Fibroblast of villous mesenchyme (primary cell): ENCODE data around the gene EEF1A2. TPM values are rescaled to one million over a fixed set of nuclear protein-coding genes. Genes with fewer than 3 reads are reported as not detected.

Experiments
- DNase-seq: peaks from one replicate; pipeline ENCODE4 v3.0.0-alpha.2; 2010; ENCODE audit warnings: low read depth
- H3K4me3 ChIP-seq: 2 replicates; pipeline ENCODE4 v1.5.1; 2011; ENCODE audit warnings: low read depth, mild to moderate bottlenecking, low read length
- CTCF ChIP-seq: IDR thresholded peaks from 2 replicates; pipeline ENCODE4 v1.5.1; 2012; ENCODE audit warnings: low read depth, mild to moderate bottlenecking, low read length; ENCODE audit not compliant: insufficient read depth
- total RNA-seq: library from RNA; depleted of rRNA; stranded (reverse); fragments of >200 nt; gene quantifications from 2 replicates; pipeline ENCODE4 v1.2.3, GENCODE V29; 2012

Gene EEF1A2
- total RNA-seq, 1 donor, result 0.43 TPM

GRCh38 chr20:63443606-63444395 lies 55.1 kb downstream of the EEF1A2 start:
- H3K4me3 ChIP-seq, result no peak overlapping the region
- no peak for TF ChIP-seq CTCF
- no peak for DNase-seq

DNA sequence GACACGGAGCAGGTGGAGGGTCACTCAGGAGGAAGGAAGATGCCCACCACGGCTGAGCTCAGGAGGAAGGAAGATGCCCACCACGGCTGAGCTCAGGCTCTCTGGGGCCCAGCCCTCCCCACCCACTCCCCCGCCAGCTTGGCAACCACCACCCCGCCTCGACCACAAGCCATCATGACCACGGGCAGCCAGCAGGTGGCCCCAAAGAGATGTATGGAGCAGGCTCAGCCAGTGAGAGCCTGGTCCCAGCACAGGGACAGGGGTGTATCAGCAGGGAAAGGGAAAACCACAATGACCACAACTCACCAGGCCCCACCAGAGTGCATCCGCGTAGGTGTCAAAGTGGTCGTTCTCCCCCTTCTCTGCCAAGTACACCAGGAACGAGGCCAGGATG lies 56.8 kb downstream of the EEF1A2 start:
- H3K4me3 ChIP-seq, result no peak overlapping the region
- DNase-seq, result peak; percentile 30
- peak; percentile 43 for TF ChIP-seq CTCF

DNA sequence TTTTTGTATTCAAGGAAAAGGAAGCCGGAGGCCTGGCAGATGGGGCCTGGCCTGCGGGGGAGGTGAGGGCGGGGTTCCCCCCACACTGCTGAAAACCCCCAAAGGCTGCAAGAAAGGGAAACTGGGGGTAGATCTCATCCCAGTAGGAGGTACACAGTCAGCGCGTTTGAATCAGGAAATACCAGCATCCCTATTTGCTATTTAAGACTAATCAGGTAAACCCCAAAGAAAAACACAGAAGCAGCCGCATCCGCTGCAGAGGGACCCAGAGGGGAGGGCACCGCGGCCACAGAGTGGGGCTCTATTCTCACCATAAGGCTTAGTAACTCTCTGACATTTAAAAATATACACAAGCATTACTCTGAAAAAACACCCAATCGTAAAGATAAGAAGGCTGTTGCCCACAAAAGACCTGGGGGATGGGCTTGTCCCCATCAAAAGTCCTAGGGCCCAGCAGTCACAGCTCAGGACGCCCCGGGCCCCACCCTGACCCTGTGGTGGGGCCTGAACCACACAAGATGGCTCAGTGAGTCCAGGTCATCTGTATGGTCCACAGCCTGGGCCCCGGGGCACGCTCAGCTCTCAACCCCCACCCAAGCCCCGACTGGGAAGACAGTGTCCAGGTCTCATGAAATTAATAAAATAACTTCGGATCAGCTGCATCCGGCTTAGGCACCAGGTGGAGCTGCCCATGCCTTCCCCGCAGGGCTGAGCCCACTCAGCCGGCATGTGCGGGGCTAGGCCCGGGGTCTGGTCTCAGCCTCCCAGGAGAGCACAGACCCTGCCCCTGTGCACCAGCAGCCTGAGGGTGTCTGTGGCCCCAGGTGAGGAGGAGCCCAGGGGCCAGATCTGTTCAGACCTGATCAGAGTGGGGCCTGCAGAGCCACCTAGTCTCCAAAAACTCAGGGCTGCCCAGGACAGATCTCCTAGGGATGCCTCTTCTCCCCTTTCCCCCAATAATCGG lies 57.5 kb downstream of the EEF1A2 start:
- H3K4me3 ChIP-seq, result no peak overlapping the region
- DNase-seq, result no peak
- no peak for TF ChIP-seq CTCF

DNA sequence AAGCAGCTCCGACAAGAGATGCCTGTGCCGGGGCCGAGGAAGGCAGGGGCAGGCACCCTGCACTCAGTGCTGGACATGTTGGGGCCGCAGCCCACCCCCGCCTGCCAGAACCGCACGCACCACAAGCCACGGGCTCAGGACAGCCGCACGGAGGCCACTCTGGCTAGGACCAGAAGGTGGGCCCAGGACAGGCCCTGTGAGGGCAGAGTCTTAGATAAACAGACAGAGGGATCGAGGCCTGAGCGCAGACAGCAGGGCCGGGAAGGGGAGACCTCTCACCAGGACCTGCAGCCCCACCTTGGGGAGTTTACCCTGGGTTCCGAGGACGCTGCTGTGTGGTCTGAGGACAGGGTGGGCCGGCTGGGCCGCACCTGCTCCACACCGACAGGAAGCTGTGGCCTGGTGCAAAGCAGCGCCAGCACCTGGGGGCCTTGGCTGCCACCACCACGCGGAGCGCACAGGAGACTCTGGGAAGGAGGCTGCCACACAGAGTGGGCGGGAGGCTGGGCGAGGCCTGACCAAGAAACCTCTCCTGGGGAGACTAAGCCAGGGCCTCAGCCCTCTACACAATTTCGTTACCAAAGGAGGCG lies 58.4 kb downstream of the EEF1A2 start:
- TF ChIP-seq CTCF, result no peak
- no peak overlapping the region for H3K4me3 ChIP-seq
- DNase-seq, result no peak

- TF ChIP-seq CTCF, result no peak
- no peak for DNase-seq
- H3K4me3 ChIP-seq, result no peak overlapping the region
These were observed 59.0 kb downstream of the EEF1A2 start for GRCh38 chr20:63439866-63440265.

DNA sequence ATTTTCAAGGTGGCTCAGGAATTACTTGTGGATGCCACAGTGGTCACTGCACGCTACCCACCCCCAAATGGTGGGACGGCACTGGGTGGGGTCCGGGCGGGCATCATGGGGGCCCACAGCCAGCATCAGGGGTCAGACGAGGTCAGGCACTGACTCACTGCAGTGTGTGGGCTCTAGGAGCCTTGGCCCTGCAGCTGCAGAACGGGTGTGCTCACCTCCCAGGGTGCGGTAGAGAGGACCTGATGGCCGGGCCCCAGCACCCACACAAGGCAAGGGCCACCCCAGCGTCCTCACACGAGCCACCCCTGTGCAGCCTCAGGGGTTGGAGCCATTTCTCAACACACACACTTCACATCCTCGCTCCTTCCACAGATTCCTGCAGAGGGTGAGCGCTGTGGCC lies 60.8 kb downstream of the EEF1A2 start:
- no peak overlapping the region for H3K4me3 ChIP-seq
- DNase-seq, result no peak
- no peak for TF ChIP-seq CTCF

Other genes with a start within 250 kb of the EEF1A2 start
- gene NKAIN4, start 244.6 kb downstream of the EEF1A2 start, total RNA-seq, result not detected in 2 replicates
- gene ARFGAP1, start 226.3 kb downstream of the EEF1A2 start, total RNA-seq, result 85.5 and 109 TPM in 2 replicates
- gene COL20A1, start 205.9 kb downstream of the EEF1A2 start, total RNA-seq, result under 0.01 TPM in 1 of 2 replicates, not detected in the other
- gene CHRNA4, start 137.7 kb downstream of the EEF1A2 start, total RNA-seq, result not detected in 2 replicates
- not detected in 2 replicates for gene KCNQ2, start 26.4 kb downstream of the EEF1A2 start, total RNA-seq
- 38.4 and 78.0 TPM in 2 replicates for gene PPDPF, start 21.7 kb upstream of the EEF1A2 start, total RNA-seq
- gene PTK6, start 38.3 kb upstream of the EEF1A2 start, total RNA-seq, result under 0.01 TPM in 2 replicates
- not detected in 2 replicates for gene SRMS, start 48.7 kb upstream of the EEF1A2 start, total RNA-seq
- 0.86 and 0.97 TPM in 2 replicates for gene FNDC11, start 55.1 kb upstream of the EEF1A2 start, total RNA-seq
- gene HELZ2, start 75.2 kb upstream of the EEF1A2 start, total RNA-seq, result 29.0 and 46.6 TPM in 2 replicates
- gene GMEB2, start 128.0 kb upstream of the EEF1A2 start, total RNA-seq, result 9.3 and 10.8 TPM in 2 replicates
- gene STMN3, start 154.3 kb upstream of the EEF1A2 start, total RNA-seq, result 5.6 and 10.6 TPM in 2 replicates
- gene RTEL1, start 159.2 kb upstream of the EEF1A2 start, total RNA-seq, result 11.7 and 14.2 TPM in 2 replicates
- 31.5 and 44.5 TPM in 2 replicates for gene TNFRSF6B, start 197.6 kb upstream of the EEF1A2 start, total RNA-seq
- gene ARFRP1, start 208.9 kb upstream of the EEF1A2 start, total RNA-seq, result 24.2 and 30.3 TPM in 2 replicates
- 19.4 and 20.3 TPM in 2 replicates for gene ZGPAT, start 209.0 kb upstream of the EEF1A2 start, total RNA-seq
- gene LIME1, start 237.6 kb upstream of the EEF1A2 start, total RNA-seq, result 3.5 TPM in 2 replicates
- gene SLC2A4RG, start 240.7 kb upstream of the EEF1A2 start, total RNA-seq, result 24.2 and 35.1 TPM in 2 replicates